Measurements from ENCODE around the gene ZDHHC11. TPM values are rescaled to one million over a fixed set of nuclear protein-coding genes. Genes with fewer than 3 reads are reported as not detected.
"Not testable (repeated sequence)": the region's sequence is repeated elsewhere in the genome, so short reads cannot be mapped to it uniquely, and the experiment has no call there.

The ZDHHC11 gene
- total RNA-seq, 4 donors from 2014 or later: 2.4 to 5.8 (median 4.8) TPM

- no peak for TF ChIP-seq CTCF (IDR thresholded peaks at IDR 0.05)
- ATAC-seq (ENCODE audit: low FRiP score): no peak
Measured at GRCh38 chr5:884345-885126, 33.8 kb upstream of the ZDHHC11 start.

DNA sequence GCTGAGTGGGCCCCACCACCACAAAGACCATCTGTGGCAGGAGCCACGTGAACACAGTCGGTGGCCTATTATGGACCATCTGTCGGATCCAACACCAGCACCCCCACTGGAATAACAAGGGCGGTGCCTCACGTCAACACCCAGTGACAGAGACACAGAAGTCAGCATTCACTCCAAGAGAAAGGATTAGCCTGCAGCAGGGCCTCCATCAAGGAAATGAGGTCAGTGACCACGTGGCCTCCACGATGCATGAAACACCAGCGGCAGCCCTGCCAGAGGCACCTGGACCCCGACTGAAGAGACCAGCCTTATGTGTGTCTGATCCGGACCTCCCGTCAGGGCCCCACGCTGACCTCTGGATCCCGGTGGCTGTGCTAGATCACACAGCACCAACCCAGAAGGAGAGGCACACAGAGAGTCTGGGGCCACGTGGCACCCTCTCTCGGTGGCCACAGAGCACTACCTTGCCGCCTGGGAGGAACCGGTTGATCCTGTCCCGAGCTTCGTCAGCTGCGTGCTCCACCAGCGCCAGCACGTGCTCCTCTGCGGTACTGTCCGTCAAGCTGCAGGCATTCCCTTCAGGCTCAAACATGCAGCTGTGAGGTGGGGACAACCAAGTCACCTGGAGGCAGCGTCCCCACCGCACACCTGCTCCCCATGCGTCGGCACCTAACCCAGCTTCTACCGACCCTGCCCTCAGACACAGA lies 32.8 kb upstream of the ZDHHC11 start:
- DNase-seq (ENCODE audit: low spot score) (no peak), ATAC-seq (ENCODE audit: low FRiP score) (no peak)
- TF ChIP-seq CTCF (IDR thresholded peaks at IDR 0.05): no peak

More at GRCh38 chr5:884345-885126, 33.8 kb upstream of the ZDHHC11 start:
- no peak for DNase-seq (ENCODE audit: low spot score)

GRCh38 chr5:882253-883183 lies 31.7 kb upstream of the ZDHHC11 start:
- TF ChIP-seq CTCF (IDR thresholded peaks at IDR 0.05): no peak
- DNase-seq (ENCODE audit: low spot score): no peak

GRCh38 chr5:881551-881935 lies 30.8 kb upstream of the ZDHHC11 start:
- TF ChIP-seq CTCF (IDR thresholded peaks at IDR 0.05): no peak
- no peak for DNase-seq (ENCODE audit: low spot score)
- no peak for ATAC-seq (ENCODE audit: low FRiP score)

More at GRCh38 chr5:882253-883183, 31.7 kb upstream of the ZDHHC11 start:
- ATAC-seq (ENCODE audit: low FRiP score): no peak

GRCh38 chr5:880816-881550 lies 30.2 kb upstream of the ZDHHC11 start:
- ATAC-seq (ENCODE audit: low FRiP score): no peak
- TF ChIP-seq CTCF (IDR thresholded peaks at IDR 0.05): no peak
- no peak for DNase-seq (ENCODE audit: low spot score)

DNA sequence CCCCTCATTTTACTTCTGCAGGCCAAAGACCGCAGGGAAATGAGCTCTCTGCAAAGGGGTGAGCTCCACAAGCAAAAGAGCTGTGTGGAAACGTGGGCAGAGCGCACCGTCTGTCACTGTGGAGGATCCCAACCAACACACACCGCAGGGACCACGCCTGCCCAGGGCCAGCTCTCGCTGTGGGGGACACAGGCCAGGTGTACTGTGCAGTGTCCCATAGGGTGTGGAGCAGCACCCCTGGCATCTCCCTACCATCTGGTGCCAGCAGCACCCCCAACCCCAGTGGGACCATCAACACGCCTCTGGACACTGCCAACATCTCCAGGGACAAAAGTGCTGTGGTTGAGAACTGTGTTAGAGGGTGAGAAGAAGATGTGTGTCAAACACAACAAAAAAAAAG lies 27.9 kb upstream of the ZDHHC11 start:
- ATAC-seq (ENCODE audit: low FRiP score): peak; percentile 19
- not testable (repeated sequence) for DNase-seq (ENCODE audit: low spot score)
